Sigmoid colon (tissue), 4 donors: ENCODE data around the gene ANKRD44.

ENCODE experiments used
- CTCF ChIP-seq, 4 experiments: fragments of 450-650 bp in 3 of 4; fragments of 200-600 bp in 1 of 4; IDR thresholded peaks; one replicate each; pipeline ENCODE4 v1.5.1; 2016 to 2019; ENCODE audit warnings: antibody characterized with exemption in 4 of 4, mild to moderate bottlenecking in 3 of 4, moderate library complexity in 2 of 4
- EP300 ChIP-seq, 4 donors: sonication (generic); formaldehyde crosslinking; IDR thresholded peaks; one replicate each; pipeline ENCODE4 v1.6.1; 2017; ENCODE audit warnings: antibody characterized with exemption in 4 of 4
- POLR2A ChIP-seq, 2 donors: fragments of 450-650 bp; IDR thresholded peaks; one replicate each; pipeline ENCODE4 v1.6.1; 2016; ENCODE audit warnings: antibody characterized with exemption in 2 of 2, mild to moderate bottlenecking in 2 of 2, moderate library complexity in 2 of 2
- POLR2AphosphoS5 ChIP-seq, 4 donors: sonication (generic); formaldehyde crosslinking; IDR thresholded peaks; one replicate each; pipeline ENCODE4 v1.6.1; 2017; ENCODE audit warnings: antibody characterized with exemption in 4 of 4

GRCh38 chr2:196967116-196967515 is 343.5 kb downstream of the ANKRD44 start:
- TF ChIP-seq POLR2A (IDR thresholded peaks at IDR 0.05): no peak
- TF ChIP-seq CTCF (IDR thresholded peaks at IDR 0.05): no peak
- no peak for TF ChIP-seq EP300 (IDR thresholded peaks at IDR 0.05)
- no peak for TF ChIP-seq POLR2AphosphoS5 (IDR thresholded peaks at IDR 0.05)
